SK-N-SH (cell line): Measurements from ENCODE around the gene TMEM44. TPM values are rescaled to one million over a fixed set of nuclear protein-coding genes. Genes with fewer than 3 reads are reported as not detected.

Source experiments
- CTCF ChIA-PET: fragments of 300-600, 350-600 bp; formaldehyde crosslinking; extraction: SDS; loops from one replicate; lab custom pipeline; 2021; lab: Yijun Ruan, JAX
- POLR2A ChIA-PET: fragments of 350-600 bp; sonication (Branson Sonifier 250); formaldehyde crosslinking; extraction: SDS; loops from one replicate; lab custom pipeline; 2020; ENCODE audit warnings: antibody characterized with exemption, inconsistent platforms; lab: Yijun Ruan, JAX
- DNase-seq: peaks from one replicate; pipeline ENCODE4 v3.0.0; 2012
- H2AFZ ChIP-seq: fragments of 200-600 bp; sonication (generic); 2 replicates; pipeline ENCODE4 v1.8.1; 2016; ENCODE audit warnings: antibody characterized with exemption, mild to moderate bottlenecking, low read depth
- H3F3A ChIP-seq: fragments of 200-600 bp; sonication (generic); replicated peaks from 2 replicates; pipeline ENCODE3; 2016; ENCODE audit warnings: antibody characterized with exemption, mild to moderate bottlenecking; ENCODE audit not compliant: insufficient read depth
- H3K27ac ChIP-seq, 2 experiments: fragments of 200-500 bp in 1 of 2; fragments of 200-600 bp in 1 of 2; sonication (Bioruptor generic) in 1 of 2; sonication (generic), shearing (Covaris generic) in 1 of 2; 2 replicates each; pipeline versions ENCODE4 v1.5.1 to v1.6.1; 2014 to 2016; ENCODE audit warnings: low read depth in 2 of 2, inconsistent platforms in 1 of 2, low read length in 1 of 2, mild to moderate bottlenecking in 1 of 2, mixed read lengths in 1 of 2
- H3K27me3 ChIP-seq: fragments of 200-600 bp; sonication (generic), shearing (Covaris generic); 2 replicates; pipeline ENCODE4 v1.6.1; 2016; ENCODE audit warnings: mixed run types; ENCODE audit not compliant: insufficient read depth
- H3K36me3 ChIP-seq, 2 experiments: fragments of 200-500 bp in 1 of 2; fragments of 200-600 bp in 1 of 2; sonication (Bioruptor generic) in 1 of 2; sonication (generic) in 1 of 2; replicated peaks in 1 of 2; 2 replicates each; pipeline versions ENCODE3 to v1.5.1; 2014 to 2016; ENCODE audit warnings: low read length in 1 of 2, mild to moderate bottlenecking in 1 of 2; ENCODE audit not compliant: insufficient read depth in 2 of 2, control insufficient read depth in 1 of 2
- H3K4me1 ChIP-seq, 2 experiments: fragments of 200-500 bp in 1 of 2; fragments of 200-600 bp in 1 of 2; sonication (Bioruptor generic) in 1 of 2; sonication (generic), shearing (Covaris generic) in 1 of 2; 2 replicates each; pipeline versions ENCODE4 v1.5.1 to v1.6.1; 2014 to 2016; ENCODE audit warnings: low read depth in 1 of 2, low read length in 1 of 2, mixed run types in 1 of 2; ENCODE audit not compliant: insufficient read depth in 2 of 2, control insufficient read depth in 1 of 2
- H3K4me2 ChIP-seq: fragments of 200-600 bp; sonication (generic), shearing (Covaris generic); 2 replicates; pipeline ENCODE4 v1.6.1; 2017; ENCODE audit warnings: mixed run types
- H3K4me3 ChIP-seq, 2 experiments: fragments of 200-500 bp in 1 of 2; fragments of 200-600 bp in 1 of 2; sonication (Bioruptor generic) in 1 of 2; sonication (generic), shearing (Covaris generic) in 1 of 2; 2 replicates each; pipeline versions ENCODE4 v1.5.1 to v1.8.1; 2014 to 2016; ENCODE audit warnings: low read depth in 2 of 2, inconsistent platforms in 1 of 2, low read length in 1 of 2, mild to moderate bottlenecking in 1 of 2, mixed read lengths in 1 of 2, moderate library complexity in 1 of 2
- H3K79me2 ChIP-seq: fragments of 200-600 bp; sonication (generic); 2 replicates; pipeline ENCODE4 v1.8.1; 2017; ENCODE audit warnings: mild to moderate bottlenecking; ENCODE audit not compliant: insufficient read depth
- H3K9ac ChIP-seq: fragments of 200-600 bp; sonication (generic); 2 replicates; pipeline ENCODE4 v1.6.1; 2017; ENCODE audit warnings: mixed run types
- H3K9me2 ChIP-seq: fragments of 200-600 bp; sonication (generic); 2 replicates; pipeline ENCODE4 v1.6.1; 2017; ENCODE audit warnings: mixed run types
- H3K9me3 ChIP-seq: fragments of 200-600 bp; sonication (generic); 2 replicates; pipeline ENCODE4 v1.6.1; 2017; ENCODE audit warnings: mixed run types, mild to moderate bottlenecking, moderate library complexity
- H4K20me1 ChIP-seq: fragments of 200-600 bp; sonication (generic); 2 replicates; pipeline ENCODE4 v1.6.1; 2017; ENCODE audit warnings: mild to moderate bottlenecking, mixed run types; ENCODE audit not compliant: insufficient read depth
- EZH2phosphoT487 ChIP-seq: fragments of 200-600 bp; sonication (generic); IDR thresholded peaks from 2 replicates; pipeline ENCODE4 v1.6.1; 2017; ENCODE audit warnings: low read depth, mixed run types, mild to moderate bottlenecking, antibody characterized with exemption, moderate library complexity, borderline replicate concordance
- FOXJ3 ChIP-seq: sonication (generic); formaldehyde crosslinking; IDR thresholded peaks from 2 replicates; pipeline ENCODE4 v1.5.1; 2020; ENCODE audit warnings: mild to moderate bottlenecking, missing genetic modification reagents
- GATA2 ChIP-seq: sonication (generic); formaldehyde crosslinking; IDR thresholded peaks from 2 replicates; pipeline ENCODE4 v1.5.0; 2020; ENCODE audit warnings: mild to moderate bottlenecking, missing genetic modification reagents
- JUND ChIP-seq: IDR thresholded peaks from 2 replicates; pipeline ENCODE4 v1.4.0; 2012
- MEF2A ChIP-seq: IDR thresholded peaks from 2 replicates; pipeline ENCODE4 v1.4.0; 2012; ENCODE audit warnings: low read depth, borderline replicate concordance
- NFIC ChIP-seq: IDR thresholded peaks from 2 replicates; pipeline ENCODE4 v1.4.0; 2012; ENCODE audit warnings: borderline replicate concordance
- POLR2AphosphoS5 ChIP-seq: IDR thresholded peaks from 2 replicates; pipeline ENCODE4 v1.6.1; 2012; ENCODE audit warnings: low read depth, low read length
- RAD21 ChIP-seq: IDR thresholded peaks from 2 replicates; pipeline ENCODE4 v1.6.1; 2012; ENCODE audit warnings: mild to moderate bottlenecking, low read length
- REST ChIP-seq: IDR thresholded peaks from 2 replicates; pipeline ENCODE4 v1.6.1; 2012; ENCODE audit warnings: mild to moderate bottlenecking, low read depth, low read length, moderate library complexity
- SMC3 ChIP-seq: IDR thresholded peaks from 2 replicates; pipeline ENCODE4 v1.6.1; 2012; ENCODE audit warnings: low read depth, low read length, improper control_type of control experiment
- TAF1 ChIP-seq: IDR thresholded peaks from 2 replicates; pipeline ENCODE4 v1.6.1; 2012; ENCODE audit warnings: low read depth, mild to moderate bottlenecking, low read length, moderate library complexity, borderline replicate concordance
- TCF12 ChIP-seq: IDR thresholded peaks from 2 replicates; pipeline ENCODE4 v1.4.0; 2012
- TEAD4 ChIP-seq: IDR thresholded peaks from 2 replicates; pipeline ENCODE4 v1.4.0; 2012; ENCODE audit warnings: mild to moderate bottlenecking, borderline replicate concordance; ENCODE audit not compliant: insufficient read depth
- USF1 ChIP-seq: IDR thresholded peaks from 2 replicates; pipeline ENCODE4 v1.4.0; 2012; ENCODE audit warnings: low read depth, borderline replicate concordance
- YY1 ChIP-seq: IDR thresholded peaks from 2 replicates; pipeline ENCODE4 v1.4.0; 2012; ENCODE audit warnings: low read depth, mild to moderate bottlenecking
- WGBS: methylation state at CpG from one replicate; pipeline ENCODE4 v1.1.6; 2017; ENCODE audit warnings: low lambda C conversion rate; 5-methylcytosine and 5-hydroxymethylcytosine counted together
- polyA plus RNA-seq, 3 experiments: library from polyadenylated mRNA; depleted of rRNA; stranded (reverse); fragments of >200 nt; gene quantifications; 2 replicates each; pipeline ENCODE4 v1.2.3, GENCODE V29; 2012

The TMEM44 gene
- polyA plus RNA-seq, 1 of the 3 experiments (the other 2 are of a cell fraction), result 22.6 TPM

- Histone ChIP-seq H3K27me3 (no peaks in the 10 kb centered on the region), H4K20me1 (no peaks in the 10 kb centered on the region), H2AFZ (no peak overlapping the region), H3K4me3 (no peak overlapping the region), H3K79me2 (no peaks in the 10 kb centered on the region), H3K9me2 (no peaks in the 10 kb centered on the region), H3K4me2 (no peak overlapping the region), H3K36me3 (peaks cover 3 to 23% of the 10 kb centered on the region in 2 experiments), H3K9me3 (no peaks in the 10 kb centered on the region), H3K27ac (no peak overlapping the region), H3K9ac (no peak overlapping the region), H3K4me1 (no peaks in the 10 kb centered on the region), H3F3A (no peaks in the 10 kb centered on the region)
- no peak for TF ChIP-seq YY1
- TF ChIP-seq REST, result no peak
- TF ChIP-seq SMC3, result no peak
- TF ChIP-seq USF1, result no peak
- TF ChIP-seq POLR2AphosphoS5, result no peak
- TF ChIP-seq GATA2 (CRISPR knock-in tag), result no peak
- TF ChIP-seq TEAD4, result no peak
- no peak for TF ChIP-seq TAF1
- TF ChIP-seq JUND, result no peak
- TF ChIP-seq TCF12, result no peak
- TF ChIP-seq EZH2phosphoT487, result no peak
- no peak for TF ChIP-seq NFIC
- no peak for TF ChIP-seq FOXJ3 (CRISPR knock-in tag)
- TF ChIP-seq MEF2A, result no peak
- no peak for TF ChIP-seq RAD21
- ChIA-PET CTCF (interaction anchor here (1.6 kb wide), 1 partner anchor 23 kb away, joined by 5 read pairs; no protein-coding TSS in a partner anchor), POLR2A (no interaction called here)
- DNase-seq, result no peak
- WGBS, result 86% methylated on average over 9 of the region's 9 CpGs
These were observed 15.4 kb downstream of the TMEM44 start for GRCh38 chr3:194617827-194618226.
